HepG2 (cell line): ENCODE measurements around the gene RUNDC1. TPM values are rescaled to one million over a fixed set of nuclear protein-coding genes. Genes with fewer than 3 reads are reported as not detected.

Experiments used
- CENPX ChIP-seq: sonication (generic); formaldehyde crosslinking; IDR thresholded peaks from 2 replicates; pipeline ENCODE4 v1.9.0; 2021; ENCODE audit warnings: mild to moderate bottlenecking, missing genetic modification reagents, moderate library complexity
- DPF2 ChIP-seq: sonication (generic); formaldehyde crosslinking; IDR thresholded peaks from 2 replicates; pipeline ENCODE4 v1.4.0; 2020; ENCODE audit warnings: mild to moderate bottlenecking, low read depth, missing genetic modification reagents, borderline replicate concordance
- ELK4 ChIP-seq: sonication (generic); formaldehyde crosslinking; IDR thresholded peaks from 2 replicates; pipeline ENCODE4 v1.9.0; 2021; ENCODE audit warnings: missing genetic modification reagents, borderline replicate concordance
- GPN1 ChIP-seq: sonication (generic); formaldehyde crosslinking; IDR thresholded peaks from 2 replicates; pipeline ENCODE4 v1.5.1; 2020; ENCODE audit warnings: missing genetic modification reagents, borderline replicate concordance
- HNRNPUL1 ChIP-seq: fragments of 200-400 bp; formaldehyde crosslinking; IDR thresholded peaks from 2 replicates; pipeline ENCODE4 v1.6.1; 2017; ENCODE audit warnings: low read depth, mild to moderate bottlenecking, low read length, moderate library complexity
- MTA3 ChIP-seq: sonication (generic); formaldehyde crosslinking; IDR thresholded peaks from 2 replicates; pipeline ENCODE4 v1.4.0; 2020; ENCODE audit warnings: missing genetic modification reagents
- RFX5 ChIP-seq: IDR thresholded peaks from 2 replicates; pipeline ENCODE4 v1.6.1; 2011; ENCODE audit warnings: low read depth, low read length, improper control_type of control experiment
- SYNCRIP ChIP-seq: fragments of 200-400 bp; formaldehyde crosslinking; IDR thresholded peaks from 2 replicates; pipeline ENCODE4 v1.6.1; 2018; ENCODE audit warnings: mild to moderate bottlenecking, low read depth, low read length; ENCODE audit not compliant: insufficient read depth
- THYN1 ChIP-seq: sonication (generic); formaldehyde crosslinking; IDR thresholded peaks from 2 replicates; pipeline ENCODE4 v1.8.1; 2023; ENCODE audit warnings: low read depth, mild to moderate bottlenecking, moderate library complexity, missing genetic modification reagents, borderline replicate concordance
- ZBTB42 ChIP-seq: sonication (generic); formaldehyde crosslinking; IDR thresholded peaks from 2 replicates; pipeline ENCODE4 v1.5.0; 2020; ENCODE audit warnings: mild to moderate bottlenecking, missing genetic modification reagents
- ZC3H4 ChIP-seq: sonication (generic); formaldehyde crosslinking; IDR thresholded peaks from 2 replicates; pipeline ENCODE4 v1.4.0; 2020; ENCODE audit warnings: missing genetic modification reagents, borderline replicate concordance
- ZFP36 ChIP-seq: fragments of 150-350 bp; IDR thresholded peaks from 2 replicates; pipeline ENCODE4 v1.6.1; 2018; ENCODE audit warnings: borderline replicate concordance, low read length, low read depth; ENCODE audit not compliant: partially characterized antibody
- ZFP41 ChIP-seq: sonication (generic); formaldehyde crosslinking; IDR thresholded peaks from 2 replicates; pipeline ENCODE4 v1.4.0; 2020; ENCODE audit warnings: mild to moderate bottlenecking, missing genetic modification reagents, borderline replicate concordance
- ZKSCAN8 ChIP-seq: IDR thresholded peaks from 2 replicates; pipeline ENCODE4 v1.6.1; 2016; ENCODE audit warnings: borderline replicate concordance, missing genetic modification reagents, missing compliant biosample characterization
- ZNF17 ChIP-seq: sonication (generic); formaldehyde crosslinking; IDR thresholded peaks from 2 replicates; pipeline ENCODE4 v1.5.0; 2020; ENCODE audit warnings: mild to moderate bottlenecking, missing genetic modification reagents
- ZNF234 ChIP-seq: sonication (generic); formaldehyde crosslinking; conservative IDR thresholded peaks from 2 replicates; pipeline ENCODE4 v1.5.1; 2020; ENCODE audit warnings: mild to moderate bottlenecking, missing genetic modification reagents
- ZNF333 ChIP-seq: sonication (generic); formaldehyde crosslinking; IDR thresholded peaks from 2 replicates; pipeline ENCODE4 v1.4.0; 2020; ENCODE audit warnings: mild to moderate bottlenecking, missing genetic modification reagents, borderline replicate concordance
- ZXDC ChIP-seq: sonication (generic); formaldehyde crosslinking; IDR thresholded peaks from 2 replicates; pipeline ENCODE4 v1.5.0; 2020; ENCODE audit warnings: mild to moderate bottlenecking, missing genetic modification reagents
- polyA plus RNA-seq, 8 experiments: library from polyadenylated mRNA; depleted of rRNA in 3 of 8; stranded (reverse) in 7 of 8; unstranded in 1 of 8; fragments of >200 nt; fragmentation: Illumina TruSeq in 4 of 8; extraction: Trizol in 4 of 8; gene quantifications; 2 replicates each; pipeline versions ENCODE4 v1.2.1 to v1.2.3, GENCODE V29; 2011 to 2016; ENCODE audit warnings: low read depth in 4 of 8, missing spikeins in 1 of 8, mixed read lengths in 1 of 8; ENCODE audit not compliant: insufficient read depth in 1 of 8
- total RNA-seq, 5 experiments: library from RNA; depleted of rRNA; stranded (reverse); fragments of >200 nt; fragmentation: Illumina TruSeq; extraction: Trizol; gene quantifications; 2 replicates each; pipeline ENCODE4 v1.2.3, GENCODE V29; 2016; ENCODE audit warnings: low read depth in 1 of 5
- TF ChIP-seq, protein P1 (sequence below): sonication (generic); formaldehyde crosslinking; IDR thresholded peaks from 2 replicates; pipeline ENCODE4 v1.4.0; 2020; ENCODE audit warnings: missing genetic modification reagents
- TF ChIP-seq, protein P2 (sequence below): sonication (generic); formaldehyde crosslinking; conservative IDR thresholded peaks from 2 replicates; pipeline ENCODE4 v1.8.0; 2022; ENCODE audit warnings: low read depth, missing genetic modification reagents
- TF ChIP-seq, protein P3 (sequence below): sonication (generic); formaldehyde crosslinking; IDR thresholded peaks from 2 replicates; pipeline ENCODE4 v1.8.0; 2022; ENCODE audit warnings: mild to moderate bottlenecking, missing genetic modification reagents

RUNDC1 gene
- total and polyA plus RNA-seq, 2 of the 13 experiments (the other 11 are each of a cell fraction or from before 2014, with no cell fraction given), result 10.3 to 11.4 TPM

DNA sequence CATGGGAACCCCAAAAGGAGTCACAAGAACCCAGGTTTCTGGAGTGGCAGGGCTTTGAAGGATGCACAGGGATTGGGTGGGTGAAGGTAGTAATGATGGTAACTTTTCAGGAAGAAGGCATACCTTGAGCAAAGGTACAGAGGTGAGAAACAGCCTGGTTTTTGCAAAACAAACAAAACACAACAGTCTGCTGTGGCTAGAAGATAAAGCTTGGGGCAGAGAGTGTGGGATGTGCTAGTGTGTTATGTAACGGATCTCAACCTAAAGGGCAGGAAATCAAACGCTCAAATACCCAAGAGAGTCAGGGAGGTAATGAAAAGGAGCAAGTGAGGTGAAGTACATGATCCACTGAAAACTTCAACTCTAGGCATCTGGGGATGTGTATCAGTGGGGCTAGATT is 5.1 kb upstream of the RUNDC1 start (continued):
- TF ChIP-seq ZBTB42 (no peak), GPN1 (no peak), MTA3 (CRISPR knock-in tag) (no peak), SYNCRIP (no peak), ZXDC (no peak), ZNF333 (CRISPR knock-in tag) (no peak), THYN1 (CRISPR knock-in tag) (no peak), DPF2 (no peak), HNRNPUL1 (no peak), ZFP36 (no peak), ZKSCAN8 (CRISPR knock-in tag) (no peak), RFX5 (no peak), ELK4 (CRISPR knock-in tag) (no peak), ZFP41 (CRISPR knock-in tag) (no peak), CENPX (no peak), ZNF17 (no peak), ZC3H4 (CRISPR knock-in tag) (no peak), ZNF234 (no peak)
- TF ChIP-seq, protein P1, sequence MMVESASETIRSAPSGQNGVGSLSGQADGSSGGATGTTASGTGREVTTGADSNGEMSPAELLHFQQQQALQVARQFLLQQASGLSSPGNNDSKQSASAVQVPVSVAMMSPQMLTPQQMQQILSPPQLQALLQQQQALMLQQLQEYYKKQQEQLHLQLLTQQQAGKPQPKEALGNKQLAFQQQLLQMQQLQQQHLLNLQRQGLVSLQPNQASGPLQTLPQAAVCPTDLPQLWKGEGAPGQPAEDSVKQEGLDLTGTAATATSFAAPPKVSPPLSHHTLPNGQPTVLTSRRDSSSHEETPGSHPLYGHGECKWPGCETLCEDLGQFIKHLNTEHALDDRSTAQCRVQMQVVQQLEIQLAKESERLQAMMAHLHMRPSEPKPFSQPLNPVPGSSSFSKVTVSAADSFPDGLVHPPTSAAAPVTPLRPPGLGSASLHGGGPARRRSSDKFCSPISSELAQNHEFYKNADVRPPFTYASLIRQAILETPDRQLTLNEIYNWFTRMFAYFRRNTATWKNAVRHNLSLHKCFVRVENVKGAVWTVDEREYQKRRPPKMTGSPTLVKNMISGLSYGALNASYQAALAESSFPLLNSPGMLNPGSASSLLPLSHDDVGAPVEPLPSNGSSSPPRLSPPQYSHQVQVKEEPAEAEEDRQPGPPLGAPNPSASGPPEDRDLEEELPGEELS (CRISPR knock-in tag), result peak; percentile 64; the same call in 1 of the 2 replicates
- TF ChIP-seq, protein P2, sequence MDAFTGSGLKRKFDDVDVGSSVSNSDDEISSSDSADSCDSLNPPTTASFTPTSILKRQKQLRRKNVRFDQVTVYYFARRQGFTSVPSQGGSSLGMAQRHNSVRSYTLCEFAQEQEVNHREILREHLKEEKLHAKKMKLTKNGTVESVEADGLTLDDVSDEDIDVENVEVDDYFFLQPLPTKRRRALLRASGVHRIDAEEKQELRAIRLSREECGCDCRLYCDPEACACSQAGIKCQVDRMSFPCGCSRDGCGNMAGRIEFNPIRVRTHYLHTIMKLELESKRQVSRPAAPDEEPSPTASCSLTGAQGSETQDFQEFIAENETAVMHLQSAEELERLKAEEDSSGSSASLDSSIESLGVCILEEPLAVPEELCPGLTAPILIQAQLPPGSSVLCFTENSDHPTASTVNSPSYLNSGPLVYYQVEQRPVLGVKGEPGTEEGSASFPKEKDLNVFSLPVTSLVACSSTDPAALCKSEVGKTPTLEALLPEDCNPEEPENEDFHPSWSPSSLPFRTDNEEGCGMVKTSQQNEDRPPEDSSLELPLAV (CRISPR knock-in tag), result no peak
- TF ChIP-seq, protein P3, sequence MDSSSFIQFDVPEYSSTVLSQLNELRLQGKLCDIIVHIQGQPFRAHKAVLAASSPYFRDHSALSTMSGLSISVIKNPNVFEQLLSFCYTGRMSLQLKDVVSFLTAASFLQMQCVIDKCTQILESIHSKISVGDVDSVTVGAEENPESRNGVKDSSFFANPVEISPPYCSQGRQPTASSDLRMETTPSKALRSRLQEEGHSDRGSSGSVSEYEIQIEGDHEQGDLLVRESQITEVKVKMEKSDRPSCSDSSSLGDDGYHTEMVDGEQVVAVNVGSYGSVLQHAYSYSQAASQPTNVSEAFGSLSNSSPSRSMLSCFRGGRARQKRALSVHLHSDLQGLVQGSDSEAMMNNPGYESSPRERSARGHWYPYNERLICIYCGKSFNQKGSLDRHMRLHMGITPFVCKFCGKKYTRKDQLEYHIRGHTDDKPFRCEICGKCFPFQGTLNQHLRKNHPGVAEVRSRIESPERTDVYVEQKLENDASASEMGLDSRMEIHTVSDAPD (CRISPR knock-in tag), result no peak
